ENCODE results near the gene MYOZ2. TPM values are rescaled to one million over a fixed set of nuclear protein-coding genes. Genes with fewer than 3 reads are reported as not detected.

Gene MYOZ2
- total and polyA plus RNA-seq, 2 of the 4 experiments (the other 2 are of a cell fraction): 0.17 to 0.18 TPM

- Histone ChIP-seq H4K5ac (ENCODE audit: low read depth, low read length) (no peak overlapping the region), H3K9me1 (ENCODE audit: insufficient read depth, low read length) (no peaks in the 10 kb centered on the region), H2BK15ac (ENCODE audit: low read depth, low read length) (no peak overlapping the region), H2BK120ac (ENCODE audit: low read depth, low read length) (no peak overlapping the region), H3K9me3 (ENCODE audit: control insufficient read depth, insufficient read depth, low read length) (no peaks in the 10 kb centered on the region), H2BK20ac (ENCODE audit: low read depth, low read length) (no peak overlapping the region), H3K56ac (ENCODE audit: extremely low read depth, insufficient read depth, low read length) (no peak overlapping the region), H2BK5ac (ENCODE audit: low read depth, low read length, poor library complexity, severe bottlenecking) (no peak overlapping the region), H3K4me2 (ENCODE audit: low read depth, low read length) (no peak overlapping the region), H3K79me1 (ENCODE audit: low read depth in 1 of 2, low read length in 2 of 2) (no peaks in the 10 kb centered on the region), H2AK5ac (ENCODE audit: low read depth, low read length) (no peak overlapping the region), H3K4ac (ENCODE audit: low read depth, low read length) (no peak overlapping the region), H3K4me3 (ENCODE audit: insufficient read depth, low read depth, low read length) (no peak overlapping the region), H3K4me1 (ENCODE audit: control insufficient read depth, insufficient read depth, low read length) (no peaks in the 10 kb centered on the region), H3K27me3 (ENCODE audit: control insufficient read depth, insufficient read depth, low read length) (no peaks in the 10 kb centered on the region), H4K20me1 (ENCODE audit: insufficient read depth, low read length) (no peaks in the 10 kb centered on the region), H3K9ac (ENCODE audit: low read depth, low read length) (no peak overlapping the region), H3K36me3 (ENCODE audit: control insufficient read depth, insufficient read depth, low read length) (no peaks in the 10 kb centered on the region), H3K14ac (replicated peaks; ENCODE audit: low read depth, low read length) (no peak overlapping the region), H2AK9ac (replicated peaks; ENCODE audit: low read depth, low read length, poor library complexity) (no peak overlapping the region), H3K18ac (ENCODE audit: low read depth, low read length) (no peak overlapping the region), H4K8ac (ENCODE audit: low read depth in 2 of 2, low read length in 2 of 2) (no peak overlapping the region), H2AFZ (replicated peaks; ENCODE audit: low read length, poor library complexity) (no peak overlapping the region), H3K27ac (ENCODE audit: insufficient read depth, low read length) (no peak overlapping the region), H3K23ac (ENCODE audit: low read depth, low read length) (no peak overlapping the region), H4K91ac (ENCODE audit: insufficient read depth, low read depth, low read length) (no peak overlapping the region)
- dilution Hi-C loops (cut with HindIII; ENCODE audit: low sequenced_read_pairs, unreplicated experiment) (no loop called here), in situ Hi-C loops (cut with MboI; ENCODE audit: low sequenced_read_pairs) (no loop called here), intact Hi-C loops (cut with micrococcal nuclease) (no loop called here)
- no TSS peak for BruUV-seq (replicated peaks)
- DNase-seq (no peak), ATAC-seq (ENCODE audit: low read depth) (no peak)
- ChIA-PET POLR2A (ENCODE audit: unreplicated experiment) (no interaction called here), CTCF (no interaction called here)
- TF ChIP-seq CEBPB (IDR thresholded peaks at IDR 0.05; ENCODE audit: low read depth, low read length) (no peak), USF2 (IDR thresholded peaks at IDR 0.05; ENCODE audit: low read depth, low read length) (no peak), RAD21 (IDR thresholded peaks at IDR 0.05; ENCODE audit: low read length) (no peak), NFE2L2 (IDR thresholded peaks at IDR 0.05; ENCODE audit: low read depth, low read length) (no peak), FOS (IDR thresholded peaks at IDR 0.05; ENCODE audit: low read depth, low read length) (no peak), POLR2A (IDR thresholded peaks at IDR 0.05; ENCODE audit: low read depth, low read length) (no peak), RCOR1 (IDR thresholded peaks at IDR 0.05; ENCODE audit: insufficient replicate concordance, low read length) (no peak), BHLHE40 (IDR thresholded peaks at IDR 0.05; ENCODE audit: low read depth, low read length) (no peak), CTCF (conservative IDR thresholded peaks at IDR 0.05; ENCODE audit: low read depth, low read length) (no peak), MAFK (IDR thresholded peaks at IDR 0.05; ENCODE audit: low read depth, low read length) (no peak), CHD1 (IDR thresholded peaks at IDR 0.05; ENCODE audit: low read depth, low read length) (no peak), RFX5 (IDR thresholded peaks at IDR 0.05; ENCODE audit: low read depth, low read length) (no peak), MAZ (IDR thresholded peaks at IDR 0.05; ENCODE audit: borderline replicate concordance, low read depth, low read length) (no peak), MXI1 (IDR thresholded peaks at IDR 0.05; ENCODE audit: borderline replicate concordance, low read depth, low read length) (no peak), SMC3 (IDR thresholded peaks at IDR 0.05; ENCODE audit: low read depth, low read length) (no peak), ELK1 (IDR thresholded peaks at IDR 0.05; ENCODE audit: borderline replicate concordance, low read depth, low read length) (no peak)
- WGBS, 2 experiments (ENCODE audit: extremely low coverage in 2 of 2, insufficient read length in 1 of 2): no CpG with 5 or more reads among the region's 2 CpGs
Observed at GRCh38 chr4:119151161-119151560, 15.5 kb downstream of the MYOZ2 start.
